Measurements from ENCODE around the gene KCNJ6.

KCNJ6 gene

DNA sequence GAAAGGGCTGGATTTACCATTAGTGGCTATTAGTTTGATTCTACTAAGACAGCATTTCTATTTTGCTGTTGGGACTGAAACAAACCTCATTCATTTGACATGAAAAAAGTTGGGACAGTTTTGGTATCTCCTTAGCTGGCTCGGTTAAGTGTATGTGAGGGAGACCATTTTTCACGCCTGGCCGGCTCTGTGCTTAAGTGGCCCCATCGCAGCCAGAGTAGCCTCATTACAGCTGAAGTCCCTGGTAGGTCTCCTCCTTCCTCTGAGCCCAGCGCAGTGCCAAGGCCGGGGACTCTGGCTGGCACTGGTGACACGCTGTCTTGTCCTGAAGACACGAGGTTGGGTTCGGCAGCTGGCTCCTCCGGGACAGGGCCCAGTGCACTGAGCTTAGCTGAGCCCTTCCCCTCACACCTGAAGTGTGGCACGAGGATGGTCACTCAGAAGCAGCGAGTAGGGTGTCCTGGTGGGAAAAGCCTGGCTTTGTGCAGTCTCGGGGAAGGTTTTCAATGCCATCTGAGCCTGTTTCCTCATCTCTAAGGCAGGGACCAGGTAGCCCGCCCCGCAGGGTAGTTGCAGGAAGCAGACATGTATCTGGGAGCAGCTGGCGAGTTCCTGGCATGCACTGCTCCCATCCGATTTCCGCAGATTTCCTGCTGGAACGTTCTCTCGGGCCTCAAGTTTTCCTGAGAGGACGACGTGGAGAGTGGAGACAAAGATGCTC, 353.2 kb downstream of the KCNJ6 start:
- no peak for DNase-seq

- no peak for DNase-seq
These were observed 354.0 kb downstream of the KCNJ6 start for GRCh38 chr21:37561941-37562919.

DNA sequence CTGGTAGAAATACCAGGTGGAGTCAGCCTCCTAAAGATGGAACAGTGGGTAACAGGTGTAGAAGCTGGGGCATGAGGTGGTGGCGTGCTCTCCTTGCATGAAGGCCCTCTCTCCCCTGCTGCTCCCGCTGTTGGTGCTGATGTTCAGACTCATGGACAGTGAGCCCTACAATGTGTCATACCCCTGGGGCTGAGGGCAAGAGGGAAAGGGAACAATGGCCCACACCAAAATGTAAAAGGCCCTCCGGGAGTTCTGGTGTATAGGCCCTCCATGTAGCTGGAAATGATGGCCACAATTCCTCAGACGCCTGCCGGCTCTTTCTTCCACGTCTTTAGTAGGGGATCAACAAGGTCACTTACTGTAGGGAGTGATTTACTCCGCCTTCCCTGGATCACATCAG, 354.8 kb downstream of the KCNJ6 start:
- DNase-seq = no peak

- no peak for DNase-seq
These were observed 355.9 kb downstream of the KCNJ6 start for GRCh38 chr21:37560385-37560784.

GRCh38 chr21:37558676-37559211, 357.5 kb downstream of the KCNJ6 start:
- DNase-seq = no peak
